ENCODE results near the gene PITPNM1.

DNA sequence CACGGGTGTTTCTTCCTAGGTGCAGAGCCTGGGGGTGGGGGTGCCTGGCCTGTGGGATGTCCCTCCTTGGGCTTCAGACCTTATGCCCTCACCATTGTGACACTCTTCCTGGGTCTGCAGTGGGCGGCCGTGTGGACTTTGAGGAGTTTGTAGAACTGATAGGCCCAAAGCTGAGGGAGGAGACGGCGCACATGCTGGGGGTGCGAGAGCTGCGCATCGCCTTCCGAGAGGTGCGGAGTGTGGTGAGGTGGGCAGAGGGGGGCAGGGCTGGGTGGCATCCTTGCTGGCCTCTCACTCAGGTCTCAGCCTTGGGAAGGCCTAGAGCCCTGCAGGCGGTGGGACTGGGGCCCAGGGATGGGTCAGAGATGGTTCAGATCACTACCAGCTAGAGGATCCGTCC is 47.7 kb downstream of the PITPNM1 start:
- TF ChIP-seq, protein P1, sequence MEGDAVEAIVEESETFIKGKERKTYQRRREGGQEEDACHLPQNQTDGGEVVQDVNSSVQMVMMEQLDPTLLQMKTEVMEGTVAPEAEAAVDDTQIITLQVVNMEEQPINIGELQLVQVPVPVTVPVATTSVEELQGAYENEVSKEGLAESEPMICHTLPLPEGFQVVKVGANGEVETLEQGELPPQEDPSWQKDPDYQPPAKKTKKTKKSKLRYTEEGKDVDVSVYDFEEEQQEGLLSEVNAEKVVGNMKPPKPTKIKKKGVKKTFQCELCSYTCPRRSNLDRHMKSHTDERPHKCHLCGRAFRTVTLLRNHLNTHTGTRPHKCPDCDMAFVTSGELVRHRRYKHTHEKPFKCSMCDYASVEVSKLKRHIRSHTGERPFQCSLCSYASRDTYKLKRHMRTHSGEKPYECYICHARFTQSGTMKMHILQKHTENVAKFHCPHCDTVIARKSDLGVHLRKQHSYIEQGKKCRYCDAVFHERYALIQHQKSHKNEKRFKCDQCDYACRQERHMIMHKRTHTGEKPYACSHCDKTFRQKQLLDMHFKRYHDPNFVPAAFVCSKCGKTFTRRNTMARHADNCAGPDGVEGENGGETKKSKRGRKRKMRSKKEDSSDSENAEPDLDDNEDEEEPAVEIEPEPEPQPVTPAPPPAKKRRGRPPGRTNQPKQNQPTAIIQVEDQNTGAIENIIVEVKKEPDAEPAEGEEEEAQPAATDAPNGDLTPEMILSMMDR (IDR thresholded peaks at IDR 0.05; ENCODE audit: insufficient read depth, low read depth, low read length), result no peak
- TF ChIP-seq EZH2 (IDR thresholded peaks at IDR 0.05; ENCODE audit: insufficient read depth, low read length), result no peak

All from astrocyte (in vitro differentiated cells and primary cell).